ENCODE measurements around the gene UBXN10.
A peak's percentile ranks its signal among the peaks of the same experiment; 100 is the strongest.

The UBXN10 gene

GRCh38 chr1:20185834-20186782, at the start of gene UBXN10, which contains the start of gene PLA2G2C:
UBXN10 (plus strand) TSS chr1:20186096; CDS start chr1:20190562, 4,466 bp downstream.
PLA2G2C (minus strand) TSS chr1:20186518; CDS start chr1:20177363, 9,155 bp downstream.
- H3K4me1 ChIP-seq, result peaks cover 6% of the 10 kb centered on the region
- H3K79me2 ChIP-seq, result no peaks in the 10 kb centered on the region
- H3K36me3 ChIP-seq (ENCODE audit: control insufficient read depth, insufficient read depth, low read length), result no peaks in the 10 kb centered on the region
- H3K27ac ChIP-seq, result peak within 1 kb of the TSS; percentile 80
- no peak for TF ChIP-seq CTCF (IDR thresholded peaks at IDR 0.05)
- peak within 1 kb of the TSS; percentile 83 for H3K4me3 ChIP-seq (ENCODE audit: low read depth, low read length)
- peak within 1 kb of the TSS; percentile 17 for H3K9ac ChIP-seq
- peak within 1 kb of the TSS; percentile 81 for H2AFZ ChIP-seq
- H3K9me3 ChIP-seq (ENCODE audit: control insufficient read depth, low read length), result no peaks in the 10 kb centered on the region
- H3K4me2 ChIP-seq (ENCODE audit: low read length), result peak within 1 kb of the TSS; percentile 100
- H3K27me3 ChIP-seq (ENCODE audit: control insufficient read depth, insufficient read depth, low read length), result no peaks in the 10 kb centered on the region

- no peak overlapping the region for H3K27ac ChIP-seq
- H3K9me3 ChIP-seq (ENCODE audit: control insufficient read depth, low read length), result no peaks in the 10 kb centered on the region
- H2AFZ ChIP-seq, result no peak overlapping the region
- H3K9ac ChIP-seq, result no peak overlapping the region
- H3K4me2 ChIP-seq (ENCODE audit: low read length), result no peak overlapping the region
- H3K36me3 ChIP-seq (ENCODE audit: control insufficient read depth, insufficient read depth, low read length), result no peaks in the 10 kb centered on the region
- no peaks in the 10 kb centered on the region for H3K79me2 ChIP-seq
- no peak overlapping the region for H3K4me3 ChIP-seq (ENCODE audit: low read depth, low read length)
- H3K27me3 ChIP-seq (ENCODE audit: control insufficient read depth, insufficient read depth, low read length), result no peaks in the 10 kb centered on the region
- TF ChIP-seq CTCF (IDR thresholded peaks at IDR 0.05), result no peak
- H3K4me1 ChIP-seq, result no peaks in the 10 kb centered on the region
Observed at GRCh38 chr1:20136249-20136648, 49.6 kb upstream of the UBXN10 start.

- Histone ChIP-seq H3K27ac (no peak overlapping the region), H3K27me3 (ENCODE audit: control insufficient read depth, insufficient read depth, low read length) (no peaks in the 10 kb centered on the region), H3K4me3 (ENCODE audit: low read depth, low read length) (no peak overlapping the region), H3K79me2 (no peaks in the 10 kb centered on the region), H3K36me3 (ENCODE audit: control insufficient read depth, insufficient read depth, low read length) (no peaks in the 10 kb centered on the region), H3K4me2 (ENCODE audit: low read length) (no peak overlapping the region), H2AFZ (no peak overlapping the region), H3K9me3 (ENCODE audit: control insufficient read depth, low read length) (no peaks in the 10 kb centered on the region), H3K4me1 (no peaks in the 10 kb centered on the region), H3K9ac (no peak overlapping the region)
- TF ChIP-seq CTCF (IDR thresholded peaks at IDR 0.05), result no peak
Observed at GRCh38 chr1:20137055-20137454, 48.8 kb upstream of the UBXN10 start.

GRCh38 chr1:20137604-20138003, 48.3 kb upstream of the UBXN10 start:
- Histone ChIP-seq H3K27ac (no peak overlapping the region), H3K4me3 (ENCODE audit: low read depth, low read length) (no peak overlapping the region), H3K4me1 (no peaks in the 10 kb centered on the region), H3K27me3 (ENCODE audit: control insufficient read depth, insufficient read depth, low read length) (no peaks in the 10 kb centered on the region), H3K9me3 (ENCODE audit: control insufficient read depth, low read length) (no peaks in the 10 kb centered on the region), H3K9ac (no peak overlapping the region), H3K36me3 (ENCODE audit: control insufficient read depth, insufficient read depth, low read length) (no peaks in the 10 kb centered on the region), H3K4me2 (ENCODE audit: low read length) (no peak overlapping the region), H3K79me2 (no peaks in the 10 kb centered on the region), H2AFZ (no peak overlapping the region)
- no peak for TF ChIP-seq CTCF (IDR thresholded peaks at IDR 0.05)
